ENCODE results near the gene REXO1. TPM values are rescaled to one million over a fixed set of nuclear protein-coding genes. Genes with fewer than 3 reads are reported as not detected.

The REXO1 gene
- total RNA-seq, 1 donor from 2014 or later, result 59.7 TPM

GRCh38 chr19:1775951-1776605 is 72.2 kb downstream of the REXO1 start:
- intact Hi-C loops (cut with micrococcal nuclease), result no loop called here

GRCh38 chr19:1774989-1775772 is 73.1 kb downstream of the REXO1 start:
- intact Hi-C loops (cut with micrococcal nuclease), result no loop called here

GRCh38 chr19:1773184-1773583 is 75.1 kb downstream of the REXO1 start:
- intact Hi-C loops (cut with micrococcal nuclease), result no loop called here

- intact Hi-C loops (cut with micrococcal nuclease), result no loop called here
These were observed 77.3 kb downstream of the REXO1 start for GRCh38 chr19:1770866-1771576.

- intact Hi-C loops (cut with micrococcal nuclease), result no loop called here
These were observed 78.7 kb downstream of the REXO1 start for GRCh38 chr19:1769645-1769985.

- intact Hi-C loops (cut with micrococcal nuclease), result no loop called here
These were observed 79.2 kb downstream of the REXO1 start for GRCh38 chr19:1768918-1769644.

- intact Hi-C loops (cut with micrococcal nuclease), result no loop called here
These were observed 80.0 kb downstream of the REXO1 start for GRCh38 chr19:1768248-1768647.

GRCh38 chr19:1767464-1767933 is 80.8 kb downstream of the REXO1 start:
- intact Hi-C loops (cut with micrococcal nuclease), result loop anchor here (1.0 kb wide), 2 partner anchors 95 to 221 kb away; no protein-coding TSS in a partner anchor

- intact Hi-C loops (cut with micrococcal nuclease), result loop anchor here (1.0 kb wide), 2 partner anchors 95 to 221 kb away; no protein-coding TSS in a partner anchor
These were observed 81.4 kb downstream of the REXO1 start for GRCh38 chr19:1766800-1767352.

GRCh38 chr19:1765904-1766799 is 82.1 kb downstream of the REXO1 start:
- intact Hi-C loops (cut with micrococcal nuclease), result no loop called here

Other genes with a start within 250 kb of the REXO1 start
- gene UQCR11, start 243.0 kb downstream of the REXO1 start, total RNA-seq, result 167 and 185 TPM in 2 replicates
- 73.7 and 73.8 TPM in 2 replicates for gene TCF3, start 195.9 kb downstream of the REXO1 start, total RNA-seq
- gene ONECUT3, start 95.0 kb downstream of the REXO1 start, total RNA-seq, result not detected in 2 replicates
- 14.2 and 14.9 TPM in 2 replicates for gene ATP8B3, start 36.2 kb downstream of the REXO1 start, total RNA-seq
- gene KLF16, start 15.1 kb upstream of the REXO1 start, total RNA-seq, result 20.4 and 21.5 TPM in 2 replicates
- gene ABHD17A, start 37.0 kb upstream of the REXO1 start, total RNA-seq, result 128 and 134 TPM in 2 replicates
- gene ADAT3, start 56.9 kb upstream of the REXO1 start, total RNA-seq, result 10.5 and 12.2 TPM in 2 replicates
- gene SCAMP4, start 56.9 kb upstream of the REXO1 start, total RNA-seq, result 35.4 and 41.9 TPM in 2 replicates
- gene CSNK1G2, start 92.7 kb upstream of the REXO1 start, total RNA-seq, result 128 and 129 TPM in 2 replicates
- gene BTBD2, start 167.2 kb upstream of the REXO1 start, total RNA-seq, result 34.2 and 44.9 TPM in 2 replicates
- gene MKNK2, start 202.8 kb upstream of the REXO1 start, total RNA-seq, result 205 and 213 TPM in 2 replicates
- 244 and 254 TPM in 2 replicates for gene MOB3A, start 247.8 kb upstream of the REXO1 start, total RNA-seq
- gene IZUMO4, start 248.4 kb upstream of the REXO1 start, total RNA-seq, result 15.4 and 19.1 TPM in 2 replicates